Neuron (in vitro differentiated cells): ENCODE data around the gene MTRF1L.
"Not testable (repeated sequence)": the region's sequence is repeated elsewhere in the genome, so short reads cannot be mapped to it uniquely, and the experiment has no call there.

Experiments used
- H2AFZ ChIP-seq: one replicate; pipeline ENCODE4 v1.6.1; 2013; ENCODE audit warnings: low read depth, mild to moderate bottlenecking, inconsistent platforms, low read length, moderate library complexity
- H3K27me3 ChIP-seq: one replicate; pipeline ENCODE4 v1.6.1; 2013; ENCODE audit warnings: low read length; ENCODE audit not compliant: insufficient read depth
- H3K36me3 ChIP-seq: one replicate; pipeline ENCODE4 v1.6.1; 2013; ENCODE audit warnings: low read length; ENCODE audit not compliant: insufficient read depth
- H3K4me1 ChIP-seq: one replicate; pipeline ENCODE4 v1.6.1; 2013; ENCODE audit warnings: low read length; ENCODE audit not compliant: insufficient read depth
- H3K4me3 ChIP-seq: 2 replicates; pipeline ENCODE4 v1.5.1; 2013; ENCODE audit warnings: mild to moderate bottlenecking, low read length, moderate library complexity
- H3K9me3 ChIP-seq: one replicate; pipeline ENCODE4 v1.6.1; 2013; ENCODE audit warnings: low read length

MTRF1L gene

DNA sequence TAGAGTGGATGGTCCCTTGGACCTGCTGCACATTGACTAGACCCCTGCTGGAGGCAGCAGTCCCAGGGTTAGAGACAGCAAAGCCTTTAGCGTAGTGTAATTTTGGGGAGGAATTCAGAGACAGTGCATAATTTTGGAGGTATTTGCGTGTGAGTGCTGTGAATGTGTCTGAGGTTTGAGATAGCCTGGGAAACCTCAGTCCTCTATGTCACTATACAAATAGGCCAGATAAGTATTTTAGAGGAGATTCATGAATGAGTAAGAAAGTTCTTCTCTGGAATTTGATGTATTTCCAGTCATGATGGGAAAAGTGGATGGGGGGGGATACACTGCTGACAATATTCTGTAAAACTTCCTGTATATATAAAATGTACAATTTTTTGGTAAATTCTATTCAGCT lies 25.8 kb upstream of the MTRF1L start:
- Histone ChIP-seq H2AFZ (no peak overlapping the region), H3K4me3 (no peak overlapping the region), H3K9me3 (no peaks in the 10 kb centered on the region), H3K4me1 (peaks cover 3% of the 10 kb centered on the region), H3K27me3 (no peaks in the 10 kb centered on the region), H3K36me3 (peaks cover 2% of the 10 kb centered on the region)

DNA sequence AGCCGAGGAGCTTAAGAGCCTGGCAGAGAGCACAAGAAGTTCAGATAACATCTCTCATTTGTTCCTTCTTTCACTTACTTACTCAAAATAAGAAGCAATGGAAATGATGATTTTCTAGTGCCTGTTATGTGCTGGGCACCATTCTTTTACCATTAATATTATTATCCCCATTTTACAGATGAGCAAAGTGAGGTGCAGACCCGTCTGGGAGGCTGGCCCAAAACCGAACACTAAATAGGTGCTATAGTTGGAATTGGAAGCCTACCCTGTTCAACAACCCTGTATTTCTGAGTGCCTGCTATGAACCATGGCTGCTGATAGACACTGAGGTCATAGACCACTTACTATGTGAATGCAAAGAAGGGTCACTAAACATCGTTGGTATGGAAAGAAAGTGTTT lies 25.0 kb upstream of the MTRF1L start:
- Histone ChIP-seq H3K27me3 (no peaks in the 10 kb centered on the region), H3K9me3 (no peaks in the 10 kb centered on the region), H2AFZ (no peak overlapping the region), H3K4me3 (no peak overlapping the region), H3K4me1 (peaks cover 3% of the 10 kb centered on the region), H3K36me3 (peaks cover 2% of the 10 kb centered on the region)

DNA sequence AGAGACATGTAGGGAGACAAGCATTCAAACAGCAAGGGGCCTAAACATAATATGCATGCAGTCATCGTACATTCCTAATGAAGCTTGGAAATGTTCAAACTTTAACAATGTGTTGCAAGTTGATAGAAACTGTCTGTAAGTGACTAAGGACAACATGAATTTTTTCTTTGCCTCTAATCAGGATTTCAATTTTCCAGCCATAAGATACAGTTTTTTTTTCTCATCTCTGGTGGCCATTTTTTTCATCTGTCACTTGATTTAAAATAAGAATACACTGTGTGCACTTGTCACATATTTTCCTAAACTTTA lies 22.2 kb upstream of the MTRF1L start:
- Histone ChIP-seq H3K27me3 (no peaks in the 10 kb centered on the region), H3K9me3 (no peaks in the 10 kb centered on the region), H3K4me3 (no peak overlapping the region), H3K36me3 (peaks cover 2% of the 10 kb centered on the region), H2AFZ (no peak overlapping the region), H3K4me1 (no peaks in the 10 kb centered on the region)

DNA sequence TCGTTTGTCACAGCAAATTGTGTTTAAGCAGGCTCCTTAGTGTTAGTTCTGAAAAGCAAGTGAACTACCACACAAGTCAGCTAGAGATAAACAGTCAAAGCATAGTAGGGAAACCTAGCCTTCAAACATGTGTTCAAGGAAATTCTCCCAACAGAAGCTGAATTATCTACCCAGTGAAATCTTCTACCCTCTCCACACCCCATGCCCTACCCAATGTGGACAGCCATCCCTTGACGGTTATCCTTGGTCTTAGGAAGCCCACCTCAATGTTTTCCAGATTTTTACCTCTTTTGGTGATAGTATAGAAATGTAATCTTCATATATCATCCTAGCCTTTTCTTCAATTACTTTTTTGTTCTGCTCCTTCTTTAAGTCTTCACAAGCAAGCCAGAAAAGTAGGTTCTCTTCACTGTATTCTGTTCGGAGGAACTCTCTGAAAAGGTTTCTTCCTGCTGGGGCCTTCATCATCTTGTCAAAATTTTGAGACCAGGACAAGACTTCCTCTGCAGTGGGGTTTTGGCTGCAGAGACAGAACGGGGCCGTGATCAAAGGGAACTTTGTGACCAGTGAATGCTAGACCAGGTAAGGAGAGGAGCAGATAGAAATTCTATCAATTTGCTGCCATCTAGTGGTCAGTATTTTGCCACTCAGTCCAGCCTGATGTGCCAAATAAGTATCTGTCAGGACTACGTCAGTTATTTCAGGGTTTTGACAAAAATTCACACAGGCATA lies 21.6 kb upstream of the MTRF1L start:
- Histone ChIP-seq H2AFZ (no peak overlapping the region), H3K27me3 (no peaks in the 10 kb centered on the region), H3K9me3 (no peaks in the 10 kb centered on the region), H3K36me3 (peaks cover 2% of the 10 kb centered on the region), H3K4me3 (no peak overlapping the region), H3K4me1 (no peaks in the 10 kb centered on the region)

DNA sequence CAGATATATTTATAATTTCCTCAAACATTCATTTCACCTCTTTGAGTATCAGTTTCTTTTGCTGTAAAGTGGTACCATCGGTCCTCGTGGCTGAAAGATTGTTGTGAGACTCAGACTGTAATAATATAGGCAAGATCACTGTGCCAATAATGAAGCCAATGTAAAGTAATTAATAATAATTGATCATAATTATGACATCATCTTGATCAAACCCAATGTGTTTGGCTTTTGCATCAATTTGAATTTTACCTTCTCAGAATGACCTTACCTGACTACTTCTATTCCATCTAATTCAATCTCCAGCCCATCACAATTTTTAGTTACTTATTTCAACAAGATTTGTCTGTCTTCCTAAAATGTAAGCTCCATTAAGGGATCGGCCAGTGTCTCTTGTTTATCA lies 15.8 kb upstream of the MTRF1L start:
- H3K4me3 ChIP-seq = no peak overlapping the region
- no peaks in the 10 kb centered on the region for H3K9me3 ChIP-seq
- no peaks in the 10 kb centered on the region for H3K27me3 ChIP-seq
- no peaks in the 10 kb centered on the region for H3K36me3 ChIP-seq
- H2AFZ ChIP-seq = no peak overlapping the region
- H3K4me1 ChIP-seq = no peaks in the 10 kb centered on the region

DNA sequence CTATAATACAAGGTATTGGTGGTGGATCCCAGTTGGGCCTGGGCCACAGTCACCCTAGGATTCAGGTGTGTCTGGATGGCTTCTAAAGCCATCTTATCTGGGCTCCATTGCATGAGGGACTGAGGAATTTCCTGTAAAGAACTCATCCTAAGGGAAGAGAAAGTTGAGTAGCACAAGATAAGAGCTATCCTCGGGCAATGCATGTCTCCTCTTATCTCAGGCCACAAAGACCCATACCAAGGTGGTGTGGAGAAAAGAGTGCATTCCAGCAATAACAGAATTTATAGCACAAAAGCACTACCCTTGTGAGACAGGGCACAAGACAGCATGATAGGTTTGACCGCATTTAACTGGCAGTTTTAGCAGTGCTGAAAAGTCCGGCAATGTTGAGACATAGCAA lies 14.3 kb upstream of the MTRF1L start:
- no peaks in the 10 kb centered on the region for H3K36me3 ChIP-seq
- no peak overlapping the region for H2AFZ ChIP-seq
- no peak overlapping the region for H3K4me3 ChIP-seq
- no peaks in the 10 kb centered on the region for H3K27me3 ChIP-seq
- H3K9me3 ChIP-seq = no peaks in the 10 kb centered on the region
- H3K4me1 ChIP-seq = no peaks in the 10 kb centered on the region

DNA sequence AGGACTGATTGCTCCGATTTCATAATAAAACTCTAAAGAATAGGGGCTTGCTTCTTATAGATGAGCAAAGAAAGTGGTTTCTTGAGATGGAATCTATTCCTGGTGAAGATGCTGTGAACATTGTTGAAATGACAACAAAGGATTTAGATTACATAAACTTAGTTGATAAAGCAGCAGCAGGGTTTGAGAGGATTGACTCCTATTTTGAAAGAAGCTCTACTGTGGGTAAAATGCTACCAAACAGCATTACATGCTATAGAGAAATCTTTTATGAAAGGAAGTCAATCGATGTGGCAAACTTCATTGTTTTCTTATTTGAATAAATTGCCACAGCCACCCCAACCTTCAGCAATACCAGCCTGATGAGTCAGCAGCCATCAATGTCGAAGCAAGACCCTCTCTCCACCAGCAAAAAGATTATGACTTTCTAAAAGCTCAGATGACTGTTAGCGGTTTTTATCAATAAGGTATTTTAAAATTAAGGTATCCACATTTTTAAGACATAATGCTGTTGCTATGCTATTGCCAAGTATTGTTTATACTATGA lies 12.7 kb upstream of the MTRF1L start:
- Histone ChIP-seq H2AFZ (no peak overlapping the region), H3K27me3 (no peaks in the 10 kb centered on the region), H3K4me3 (no peak overlapping the region), H3K36me3 (no peaks in the 10 kb centered on the region), H3K4me1 (no peaks in the 10 kb centered on the region), H3K9me3 (no peaks in the 10 kb centered on the region)

DNA sequence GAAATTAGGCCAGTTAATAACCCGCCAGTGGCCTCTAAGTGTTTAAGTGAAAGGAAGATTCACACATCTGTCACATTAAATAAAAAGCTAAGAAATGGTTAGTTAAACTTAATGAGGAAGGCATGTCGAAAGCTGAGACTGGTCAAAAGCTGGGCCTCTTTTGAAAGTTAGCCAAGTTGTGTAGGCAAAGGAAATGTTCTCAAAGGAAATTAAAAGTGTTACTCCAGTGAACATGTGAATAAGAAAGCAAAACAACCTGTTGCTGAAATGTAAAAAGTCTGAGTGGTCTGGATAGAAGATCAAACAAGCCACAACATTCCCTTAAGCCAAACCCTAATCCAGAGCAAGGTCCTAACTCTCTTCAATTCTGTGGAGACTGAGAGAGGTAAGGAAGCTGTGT lies 10.9 kb upstream of the MTRF1L start:
- Histone ChIP-seq H2AFZ (no peak overlapping the region), H3K36me3 (no peaks in the 10 kb centered on the region), H3K9me3 (no peaks in the 10 kb centered on the region), H3K4me1 (no peaks in the 10 kb centered on the region), H3K27me3 (no peaks in the 10 kb centered on the region), H3K4me3 (no peak overlapping the region)

DNA sequence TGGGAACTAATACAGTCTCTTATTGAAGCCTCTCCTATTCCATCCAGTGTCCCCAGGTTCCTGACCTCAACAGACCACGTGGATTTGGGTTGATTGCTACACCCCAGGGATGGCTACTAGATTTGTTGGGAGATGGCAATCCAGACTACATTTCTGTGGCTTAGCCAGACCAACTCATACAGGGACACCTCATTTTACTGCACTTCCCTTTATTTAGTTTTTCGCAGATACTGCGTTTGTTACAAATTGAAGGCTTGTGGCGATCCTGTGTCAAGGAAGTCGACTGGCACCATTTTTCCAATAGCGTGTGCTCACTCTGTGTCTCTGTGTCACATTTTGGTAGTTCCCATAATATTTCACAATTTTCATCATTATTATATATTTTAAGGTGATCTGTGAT lies 10.3 kb upstream of the MTRF1L start:
- H3K4me3 ChIP-seq = no peak overlapping the region
- H2AFZ ChIP-seq = no peak overlapping the region
- H3K4me1 ChIP-seq = no peaks in the 10 kb centered on the region
- H3K9me3 ChIP-seq = no peaks in the 10 kb centered on the region
- H3K27me3 ChIP-seq = no peaks in the 10 kb centered on the region
- no peaks in the 10 kb centered on the region for H3K36me3 ChIP-seq

DNA sequence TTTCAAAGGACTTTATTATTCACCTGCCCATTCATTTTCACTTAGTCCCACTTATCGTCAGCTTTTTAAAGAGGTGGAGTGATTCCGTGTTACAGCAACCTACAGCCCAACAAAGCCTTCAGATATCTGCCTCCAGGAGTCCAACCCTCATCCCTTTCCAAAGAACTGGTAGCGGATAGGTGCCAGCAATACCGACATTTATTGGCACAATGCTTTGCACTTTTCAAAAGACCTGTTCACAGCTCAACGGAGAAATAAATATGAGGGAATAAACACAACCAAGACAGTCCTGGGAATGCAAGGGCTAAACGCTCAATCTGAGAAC lies 819 bp upstream of the MTRF1L start:
- H3K4me3 ChIP-seq = peak overlapping the region; percentile 92
- H2AFZ ChIP-seq = peak overlapping the region; percentile 72
- peaks cover 3% of the 10 kb centered on the region for H3K36me3 ChIP-seq
- H3K9me3 ChIP-seq = no peaks in the 10 kb centered on the region
- no peaks in the 10 kb centered on the region for H3K27me3 ChIP-seq
- peaks cover 22% of the 10 kb centered on the region for H3K4me1 ChIP-seq

DNA sequence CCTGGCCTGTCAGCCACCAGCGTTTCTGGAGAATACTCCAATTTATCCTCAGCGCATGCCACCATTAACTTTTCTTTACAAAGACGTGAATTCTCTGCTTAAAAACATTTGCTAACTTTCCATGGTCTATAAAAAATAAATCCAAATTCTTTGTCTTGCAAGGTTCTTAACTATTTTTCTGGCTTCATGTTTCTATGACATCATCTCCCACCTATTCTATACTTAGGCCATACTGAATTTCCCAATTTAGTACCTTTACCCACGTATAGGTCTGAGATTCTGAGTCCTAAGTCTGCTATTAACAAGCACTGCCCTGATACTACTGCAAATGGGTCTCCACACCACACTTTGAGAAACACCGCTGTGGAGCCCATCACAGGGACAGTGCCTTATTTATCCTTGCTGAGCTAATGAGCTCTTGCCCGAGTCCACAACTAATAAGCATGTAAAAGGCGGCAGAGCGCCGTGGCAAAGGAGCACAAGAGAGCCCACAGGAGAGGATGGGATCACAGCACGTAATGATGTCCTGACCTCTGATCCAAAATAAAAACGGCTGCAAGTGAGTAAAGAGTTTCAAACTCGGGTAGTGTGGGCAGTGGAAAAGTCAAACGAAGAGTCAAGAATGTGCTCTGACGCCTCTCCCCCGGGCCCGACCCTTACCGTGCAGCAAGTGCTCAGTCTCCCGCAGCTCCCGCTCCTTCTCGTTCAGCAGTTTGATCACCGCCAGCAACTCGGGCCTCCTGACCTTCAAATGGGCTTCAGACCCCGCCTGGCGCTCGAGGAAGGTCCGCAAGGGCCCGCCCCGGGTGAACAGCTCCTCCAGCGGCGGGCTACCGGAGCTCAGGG lies 519 bp downstream of the MTRF1L start:
- peak overlapping the region; percentile 92 for H3K4me3 ChIP-seq
- H3K9me3 ChIP-seq = no peaks in the 10 kb centered on the region
- H3K27me3 ChIP-seq = no peaks in the 10 kb centered on the region
- peaks cover 12% of the 10 kb centered on the region for H3K36me3 ChIP-seq
- H3K4me1 ChIP-seq = peaks cover 22% of the 10 kb centered on the region
- H2AFZ ChIP-seq = no peak overlapping the region

DNA sequence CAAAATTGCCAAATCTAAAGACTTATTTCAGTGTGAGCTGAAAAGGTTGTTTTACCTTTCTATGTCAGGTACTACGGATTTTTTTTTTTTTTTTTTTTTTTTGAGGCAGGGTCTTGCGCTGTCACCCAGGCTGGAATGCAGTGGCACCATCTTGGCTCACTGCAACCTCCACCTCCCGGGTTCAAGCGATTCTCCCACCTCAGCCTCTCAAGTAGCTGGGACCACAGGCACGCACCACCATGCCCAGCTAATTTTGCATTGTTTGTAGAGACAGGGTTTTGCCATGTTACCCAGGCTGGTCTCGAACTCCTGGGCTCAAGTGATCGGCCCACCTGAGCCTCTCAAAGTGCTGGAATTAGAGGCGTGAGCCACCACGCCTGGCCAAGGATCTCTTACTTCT lies 1.7 kb downstream of the MTRF1L start:
- peak overlapping the region; percentile 92 for H3K4me3 ChIP-seq

DNA sequence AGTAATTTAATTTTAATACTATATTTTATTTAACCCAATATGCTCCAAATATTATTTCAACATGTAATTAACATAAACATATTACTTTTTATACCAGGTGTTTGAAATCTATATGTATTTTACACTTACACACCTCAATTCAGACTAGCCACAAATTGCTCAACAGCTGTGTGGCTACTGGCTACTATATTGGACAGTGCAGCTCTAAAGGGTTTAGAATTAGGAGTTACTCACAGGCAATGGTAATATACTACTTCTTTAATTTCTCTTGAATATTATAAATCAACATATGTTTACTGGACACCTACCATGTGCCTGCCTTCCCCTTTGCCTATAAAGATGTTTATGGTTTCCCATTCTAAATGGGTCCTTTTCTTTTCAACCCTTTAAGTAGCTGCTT lies 2.3 kb downstream of the MTRF1L start:
- peaks cover 29% of the 10 kb centered on the region for H3K36me3 ChIP-seq
- peaks cover 22% of the 10 kb centered on the region for H3K4me1 ChIP-seq
- no peak overlapping the region for H2AFZ ChIP-seq
- H3K9me3 ChIP-seq = no peaks in the 10 kb centered on the region
- H3K4me3 ChIP-seq = no peak overlapping the region
- H3K27me3 ChIP-seq = no peaks in the 10 kb centered on the region

More for the DNA sequence above, 1.7 kb downstream of the MTRF1L start:
- Histone ChIP-seq H3K36me3 (peaks cover 24% of the 10 kb centered on the region), H3K4me1 (peaks cover 22% of the 10 kb centered on the region)
- not testable (repeated sequence) for H2AFZ ChIP-seq, H3K27me3 ChIP-seq, H3K9me3 ChIP-seq
